ENCODE data around the gene CMC1.

GRCh38 chr3:28244491-28244890, 3.1 kb downstream of the CMC1 start:
- no peak for TF ChIP-seq CTCF (conservative IDR thresholded peaks at IDR 0.05; ENCODE audit: low read length)
- no peak for TF ChIP-seq EZH2phosphoT487 (IDR thresholded peaks at IDR 0.05; ENCODE audit: borderline replicate concordance)

Data from Loucy (cell line).